HEK293 (cell line): ENCODE data around the gene SLC25A12.

Source experiments
- ZBTB21 ChIP-seq: fragments of 450-650 bp; formaldehyde crosslinking; IDR thresholded peaks from 2 replicates; pipeline ENCODE4 v1.5.1; 2017; ENCODE audit warnings: missing biosample characterization, missing genetic modification characterization
- ZBTB8A ChIP-seq: fragments of 450-650 bp; formaldehyde crosslinking; IDR thresholded peaks from 2 replicates; pipeline ENCODE4 v1.5.1; 2016; ENCODE audit warnings: missing biosample characterization, missing genetic modification characterization
- ZNF549 ChIP-seq: fragments of 450-650 bp; IDR thresholded peaks from 2 replicates; pipeline ENCODE4 v1.5.1; 2018; ENCODE audit warnings: missing biosample characterization, missing genetic modification characterization, mild to moderate bottlenecking, inconsistent platforms, moderate library complexity
- ZNF670 ChIP-seq: fragments of 450-650 bp; formaldehyde crosslinking; IDR thresholded peaks from 2 replicates; pipeline ENCODE4 v1.5.1; 2016; ENCODE audit warnings: missing biosample characterization, missing genetic modification characterization, low read depth
- ZNF677 ChIP-seq: fragments of 450-650 bp; IDR thresholded peaks from 2 replicates; pipeline ENCODE4 v1.5.0; 2018; ENCODE audit warnings: missing biosample characterization, mild to moderate bottlenecking, missing genetic modification characterization, moderate library complexity
- ZNF785 ChIP-seq: fragments of 450-650 bp; formaldehyde crosslinking; IDR thresholded peaks from 2 replicates; pipeline ENCODE4 v1.5.1; 2016; ENCODE audit warnings: missing biosample characterization, missing genetic modification characterization
- ZSCAN16 ChIP-seq: fragments of 450-650 bp; formaldehyde crosslinking; IDR thresholded peaks from 2 replicates; pipeline ENCODE4 v1.5.1; 2016; ENCODE audit warnings: missing biosample characterization, missing genetic modification characterization
- ZSCAN23 ChIP-seq: fragments of 450-650 bp; formaldehyde crosslinking; IDR thresholded peaks from 2 replicates; pipeline ENCODE4 v1.5.1; 2016; ENCODE audit warnings: missing biosample characterization, missing genetic modification characterization
- TF ChIP-seq, protein P1 (sequence below): fragments of 450-650 bp; formaldehyde crosslinking; IDR thresholded peaks from 2 replicates; pipeline ENCODE4 v1.5.1; 2016; ENCODE audit warnings: missing biosample characterization, missing genetic modification characterization

GRCh38 chr2:171924170-171924942 lies 30.3 kb upstream of the SLC25A12 start:
- TF ChIP-seq, protein P1, sequence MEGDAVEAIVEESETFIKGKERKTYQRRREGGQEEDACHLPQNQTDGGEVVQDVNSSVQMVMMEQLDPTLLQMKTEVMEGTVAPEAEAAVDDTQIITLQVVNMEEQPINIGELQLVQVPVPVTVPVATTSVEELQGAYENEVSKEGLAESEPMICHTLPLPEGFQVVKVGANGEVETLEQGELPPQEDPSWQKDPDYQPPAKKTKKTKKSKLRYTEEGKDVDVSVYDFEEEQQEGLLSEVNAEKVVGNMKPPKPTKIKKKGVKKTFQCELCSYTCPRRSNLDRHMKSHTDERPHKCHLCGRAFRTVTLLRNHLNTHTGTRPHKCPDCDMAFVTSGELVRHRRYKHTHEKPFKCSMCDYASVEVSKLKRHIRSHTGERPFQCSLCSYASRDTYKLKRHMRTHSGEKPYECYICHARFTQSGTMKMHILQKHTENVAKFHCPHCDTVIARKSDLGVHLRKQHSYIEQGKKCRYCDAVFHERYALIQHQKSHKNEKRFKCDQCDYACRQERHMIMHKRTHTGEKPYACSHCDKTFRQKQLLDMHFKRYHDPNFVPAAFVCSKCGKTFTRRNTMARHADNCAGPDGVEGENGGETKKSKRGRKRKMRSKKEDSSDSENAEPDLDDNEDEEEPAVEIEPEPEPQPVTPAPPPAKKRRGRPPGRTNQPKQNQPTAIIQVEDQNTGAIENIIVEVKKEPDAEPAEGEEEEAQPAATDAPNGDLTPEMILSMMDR (tag by site-specific recombination): no peak
- no peak for TF ChIP-seq ZBTB21 (tag by site-specific recombination)
- TF ChIP-seq ZBTB8A: no peak
- TF ChIP-seq ZNF549 (tag by site-specific recombination): no peak
- no peak for TF ChIP-seq ZNF677
- no peak for TF ChIP-seq ZNF670 (tag by site-specific recombination)
- TF ChIP-seq ZNF785 (tag by site-specific recombination): no peak
- TF ChIP-seq ZSCAN23 (tag by site-specific recombination): no peak
- TF ChIP-seq ZSCAN16: no peak
